DMS153 treated with DMSO at 0.1 percent for 48 hours (cell line): Measurements from ENCODE around the gene RBCK1.

Source experiments
- DNase-seq: peaks from one replicate; lab custom pipeline; 2025; ENCODE audit not compliant: unreplicated experiment; lab: John Stamatoyannopoulos, UW

Gene RBCK1

DNA sequence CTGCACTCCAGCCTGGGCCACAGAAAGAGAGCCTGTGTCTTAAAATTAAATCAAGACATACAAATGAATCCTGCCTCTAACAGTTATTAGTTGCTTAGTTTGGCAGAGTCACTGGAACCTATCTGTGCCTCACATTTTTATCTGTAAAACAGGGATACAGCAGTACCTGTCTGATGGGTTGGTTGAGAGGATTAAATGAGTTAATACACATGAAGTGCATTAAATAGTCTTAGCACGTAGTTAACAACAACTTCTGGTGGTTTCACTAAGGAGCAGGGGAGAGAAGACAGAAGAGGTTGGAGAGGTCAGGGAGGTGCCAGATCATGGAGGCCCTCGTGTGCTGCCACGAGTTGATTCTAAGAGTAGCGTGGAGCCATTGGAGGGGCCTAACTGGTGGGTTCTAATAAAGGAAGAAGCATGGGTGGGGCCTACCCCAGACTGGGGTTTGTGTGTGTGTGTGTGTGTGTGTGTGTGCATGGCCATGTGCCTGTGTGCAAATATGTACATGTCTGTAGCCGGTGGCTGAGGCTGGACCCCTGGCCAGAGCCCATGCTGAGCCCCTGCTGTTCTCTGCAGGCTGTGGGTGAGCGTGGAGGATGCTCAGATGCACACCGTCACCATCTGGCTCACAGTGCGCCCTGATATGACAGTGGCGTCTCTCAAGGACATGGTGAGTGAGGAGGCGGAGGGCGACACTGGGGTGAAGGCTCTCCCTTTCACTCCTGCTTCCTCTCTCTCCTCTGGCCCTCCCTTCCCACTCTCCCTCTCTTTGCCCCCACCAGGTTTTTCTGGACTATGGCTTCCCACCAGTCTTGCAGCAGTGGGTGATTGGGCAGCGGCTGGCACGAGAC is 9.1 kb downstream of the RBCK1 start:
- DNase-seq = no peak

DNA sequence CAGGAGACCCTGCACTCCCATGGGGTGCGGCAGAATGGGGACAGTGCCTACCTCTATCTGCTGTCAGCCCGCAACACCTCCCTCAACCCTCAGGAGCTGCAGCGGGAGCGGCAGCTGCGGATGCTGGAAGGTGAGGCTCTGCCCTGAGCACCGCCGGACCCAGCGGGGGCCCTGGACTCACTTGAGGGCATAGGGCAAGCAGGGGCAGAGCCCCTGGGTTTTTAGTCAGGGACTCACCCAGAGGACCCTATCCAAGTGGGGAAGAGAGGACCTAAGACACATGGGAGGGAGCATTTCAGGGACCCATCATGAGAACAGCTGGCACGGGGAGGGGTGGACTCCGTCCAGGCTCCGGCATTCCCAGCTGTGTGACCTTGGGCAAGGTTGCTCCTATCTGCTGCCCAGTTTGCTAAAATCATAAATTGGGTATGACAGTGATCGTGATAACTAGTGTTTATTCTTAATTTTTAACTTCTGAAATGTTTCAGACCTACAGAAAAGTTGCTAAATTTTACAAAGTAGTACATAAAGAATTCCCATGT is 9.8 kb downstream of the RBCK1 start:
- no peak for DNase-seq

DNA sequence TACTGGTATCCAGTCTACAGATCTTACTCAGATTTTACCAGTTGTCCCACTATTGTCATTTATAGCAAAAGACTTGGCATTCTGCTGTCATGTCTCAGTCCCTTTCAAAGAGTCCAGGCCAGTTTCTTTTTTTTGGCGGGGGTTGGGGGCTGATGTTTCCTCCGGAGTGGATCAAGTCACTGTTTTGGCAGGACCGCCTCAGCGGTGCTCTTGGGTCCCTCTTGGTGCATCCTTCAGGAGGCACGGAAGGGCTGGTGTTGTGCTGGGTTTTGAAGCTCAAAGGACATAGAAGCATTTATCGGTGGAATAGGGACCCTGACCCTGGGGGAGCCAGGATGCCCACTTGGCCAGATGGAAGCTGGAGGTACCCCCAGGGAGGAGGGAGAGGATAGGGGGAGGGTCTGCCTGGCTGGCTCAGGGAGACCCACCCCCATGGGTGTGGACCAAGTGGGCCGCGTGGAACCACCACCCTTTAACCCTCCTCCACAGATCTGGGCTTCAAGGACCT is 10.8 kb downstream of the RBCK1 start:
- DNase-seq = no peak

DNA sequence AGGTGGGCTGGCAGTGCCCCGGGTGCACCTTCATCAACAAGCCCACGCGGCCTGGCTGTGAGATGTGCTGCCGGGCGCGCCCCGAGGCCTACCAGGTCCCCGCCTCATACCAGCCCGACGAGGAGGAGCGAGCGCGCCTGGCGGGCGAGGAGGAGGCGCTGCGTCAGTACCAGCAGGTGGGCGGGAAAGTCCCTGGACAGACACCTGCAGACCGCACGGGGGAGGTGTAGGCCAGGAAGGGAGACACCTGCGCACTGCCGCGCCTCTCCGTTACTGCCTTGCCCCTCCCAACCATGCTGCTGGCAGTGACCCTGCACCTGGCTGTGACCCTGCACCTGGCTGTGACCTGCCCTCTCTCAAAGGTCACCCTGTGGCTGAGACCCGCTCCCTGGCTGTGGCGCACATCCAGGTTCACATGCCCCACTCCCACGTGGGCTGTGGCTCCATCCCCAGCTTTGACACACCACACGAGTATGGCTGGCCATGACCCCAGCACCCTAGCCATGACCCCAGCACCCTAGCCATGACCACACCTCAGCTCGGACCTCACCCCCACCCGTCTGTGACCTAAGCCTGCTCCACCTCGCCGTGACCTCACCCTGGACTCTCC is 11.6 kb downstream of the RBCK1 start:
- DNase-seq = peak; percentile 95

DNA sequence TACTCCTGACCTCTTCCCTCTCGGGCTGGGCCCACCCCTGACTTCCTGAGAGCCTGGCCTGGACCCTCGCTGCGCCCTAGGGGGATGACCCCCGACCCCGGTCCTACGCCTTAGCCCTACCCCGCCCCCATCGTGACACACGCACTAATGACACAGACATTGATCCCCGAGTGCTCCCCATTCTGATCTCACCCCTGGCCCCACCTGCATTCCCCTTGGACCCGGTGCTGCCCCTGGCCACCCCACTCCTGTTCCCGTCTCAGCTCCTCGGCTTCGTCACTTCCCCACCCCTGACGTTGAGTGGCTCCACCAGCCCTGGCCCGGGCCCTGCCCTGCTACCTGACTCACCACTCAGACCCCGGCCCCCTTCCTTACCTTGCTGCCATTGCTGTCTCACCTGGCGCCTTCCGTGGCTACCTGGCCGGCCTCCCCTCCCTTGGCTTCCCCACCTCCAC is 12.1 kb downstream of the RBCK1 start:
- peak; percentile 61 for DNase-seq

DNA sequence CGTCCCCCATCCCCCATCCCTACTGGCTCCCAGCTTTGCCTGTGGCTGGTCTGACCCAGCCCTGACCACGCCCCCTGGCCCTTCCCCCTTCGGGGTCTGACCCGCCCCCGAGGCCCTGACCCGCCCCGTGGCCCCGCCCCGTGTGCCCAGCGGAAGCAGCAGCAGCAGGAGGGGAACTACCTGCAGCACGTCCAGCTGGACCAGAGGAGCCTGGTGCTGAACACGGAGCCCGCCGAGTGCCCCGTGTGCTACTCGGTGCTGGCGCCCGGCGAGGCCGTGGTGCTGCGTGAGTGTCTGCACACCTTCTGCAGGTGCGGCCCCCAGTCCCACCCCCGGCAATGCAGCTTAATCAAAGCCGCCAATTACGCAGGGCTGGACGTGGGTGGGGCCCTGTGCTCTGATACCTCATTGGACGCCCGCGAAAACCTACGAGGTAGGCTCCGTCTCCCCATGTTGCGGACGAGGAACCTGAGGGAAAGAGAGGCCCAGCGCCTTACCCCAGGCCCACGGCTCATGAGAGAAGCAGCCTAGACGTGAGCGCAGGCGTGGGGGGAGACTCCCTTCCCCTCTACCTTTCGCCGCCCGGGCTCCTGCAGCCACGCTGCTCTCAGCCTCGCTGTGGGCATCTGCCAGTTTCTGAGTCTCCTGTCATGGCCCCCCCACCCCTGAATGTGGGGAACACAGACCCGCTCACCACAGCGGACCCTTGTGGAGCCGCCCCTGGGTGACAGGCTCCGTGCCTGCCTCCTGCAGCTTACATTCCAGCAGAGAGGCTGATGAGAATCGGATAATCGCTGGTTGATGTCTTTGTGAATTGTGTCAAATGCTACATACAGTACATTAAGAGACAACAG is 12.8 kb downstream of the RBCK1 start:
- DNase-seq = peak; percentile 82

DNA sequence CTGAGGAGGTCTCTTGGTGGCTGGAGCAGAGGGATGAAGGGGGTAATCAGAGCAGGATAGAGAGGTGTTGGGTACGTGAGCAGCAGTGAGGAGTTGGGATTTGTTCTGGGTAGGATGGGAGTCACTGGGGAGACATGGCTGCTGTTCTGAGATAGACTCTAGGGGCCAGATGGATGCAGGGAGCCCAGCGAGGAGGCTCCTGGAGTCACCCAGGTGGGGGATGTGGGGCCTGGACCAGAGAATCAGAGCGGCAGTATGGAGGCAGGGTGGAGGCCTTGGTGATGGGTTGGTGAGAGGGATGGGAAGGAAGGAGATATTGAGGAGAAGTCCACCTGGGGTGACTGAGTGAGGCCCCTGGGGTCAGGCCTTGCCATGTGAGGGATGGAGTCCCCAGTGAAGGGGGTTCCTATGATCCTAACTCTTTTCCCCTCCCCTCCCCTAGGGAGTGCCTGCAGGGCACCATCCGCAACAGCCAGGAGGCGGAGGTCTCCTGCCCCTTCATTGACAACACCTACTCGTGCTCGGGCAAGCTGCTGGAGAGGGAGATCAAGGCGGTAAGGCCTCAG is 13.7 kb downstream of the RBCK1 start:
- DNase-seq = no peak

DNA sequence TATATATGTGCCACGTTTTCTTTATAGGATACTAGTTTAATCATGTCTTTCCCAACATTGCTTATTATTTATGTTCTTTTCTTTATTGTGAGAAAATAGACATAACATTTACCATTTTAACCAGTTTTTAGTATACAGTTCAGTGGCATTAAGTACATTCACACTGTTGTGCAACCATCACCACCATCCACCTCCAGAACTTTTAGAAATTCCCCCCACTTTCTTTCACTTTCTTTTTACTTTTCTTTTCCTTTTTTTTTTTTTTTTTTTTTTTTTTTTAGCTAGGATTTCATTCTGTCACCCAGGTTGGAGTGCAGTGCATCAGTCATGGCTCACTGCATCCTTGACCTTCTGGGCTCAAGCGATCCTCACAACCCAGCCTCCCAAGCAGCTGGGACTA is 18.5 kb downstream of the RBCK1 start:
- DNase-seq = no peak

DNA sequence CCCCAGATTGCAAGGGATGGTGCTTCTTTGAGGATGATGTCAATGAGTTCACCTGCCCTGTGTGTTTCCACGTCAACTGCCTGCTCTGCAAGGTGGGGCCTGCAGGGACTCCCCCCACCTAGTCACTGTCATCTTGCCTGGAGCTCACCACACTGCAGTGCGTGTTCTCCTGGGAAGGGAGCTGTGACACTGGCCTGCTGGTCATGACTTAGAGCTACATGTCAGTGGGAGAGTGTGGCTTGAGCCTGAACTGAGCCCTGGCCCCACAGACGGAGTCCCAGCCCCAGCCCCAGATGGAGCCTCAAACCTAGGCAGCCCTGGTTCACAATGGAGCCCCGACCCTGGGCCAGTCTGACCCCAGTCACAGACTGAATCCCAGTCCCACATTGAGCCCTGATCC is 19.3 kb downstream of the RBCK1 start:
- no peak for DNase-seq

DNA sequence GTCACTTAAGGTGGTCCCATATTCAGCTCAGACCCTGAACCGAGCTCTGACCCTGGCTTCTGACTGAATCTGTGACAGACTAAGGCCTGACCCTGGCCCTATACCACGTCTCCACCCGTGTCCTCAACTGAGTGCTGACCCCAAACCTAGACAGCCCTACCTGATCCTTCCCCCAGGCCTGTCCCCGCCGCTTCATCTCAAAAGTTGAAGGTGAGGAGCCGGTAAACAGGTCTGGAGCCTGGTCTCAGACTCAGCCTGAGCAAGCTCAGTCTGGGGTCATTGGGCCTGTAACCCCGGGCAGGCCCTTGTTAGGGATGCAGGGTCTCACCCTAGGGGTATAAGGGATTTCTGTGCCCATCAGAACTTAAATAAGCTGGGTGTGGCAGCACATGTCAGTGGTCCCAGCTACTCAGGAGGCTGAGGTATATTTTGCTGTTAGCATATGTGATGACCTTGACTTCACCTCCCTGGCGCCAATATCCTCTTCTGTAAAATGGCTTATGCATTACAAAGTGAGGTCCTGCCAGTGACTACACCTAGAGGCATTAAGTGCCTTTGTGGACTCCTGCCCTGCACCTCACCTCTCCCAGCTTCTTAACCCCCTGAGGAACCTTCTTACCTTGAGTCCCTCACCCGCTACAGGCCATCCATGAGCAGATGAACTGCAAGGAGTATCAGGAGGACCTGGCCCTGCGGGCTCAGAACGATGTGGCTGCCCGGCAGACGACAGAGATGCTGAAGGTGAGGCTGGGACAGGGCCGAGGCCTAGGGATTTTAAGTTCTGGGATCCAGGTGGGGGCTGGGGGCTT is 20.0 kb downstream of the RBCK1 start:
- no peak for DNase-seq

DNA sequence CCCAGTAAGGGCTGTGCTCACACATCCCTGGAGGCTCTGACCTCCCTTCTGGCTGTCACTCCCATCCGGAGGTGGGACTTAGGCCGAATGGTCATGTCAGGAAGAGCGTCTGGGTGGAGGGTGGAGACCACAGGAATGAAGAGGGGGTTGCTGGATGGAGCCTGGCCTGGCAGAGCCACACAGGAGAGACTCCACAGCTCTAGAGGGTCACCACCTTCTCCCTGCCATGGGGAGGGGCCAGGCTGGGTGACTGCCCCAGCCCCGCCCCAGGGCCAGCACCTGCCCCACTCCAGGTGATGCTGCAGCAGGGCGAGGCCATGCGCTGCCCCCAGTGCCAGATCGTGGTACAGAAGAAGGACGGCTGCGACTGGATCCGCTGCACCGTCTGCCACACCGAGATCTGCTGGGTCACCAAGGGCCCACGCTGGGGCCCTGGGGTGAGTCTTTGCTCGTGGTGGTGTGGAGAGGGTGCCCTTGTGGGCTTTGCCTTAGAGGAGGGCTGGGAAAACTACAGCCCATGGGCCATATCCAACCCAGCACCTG is 20.6 kb downstream of the RBCK1 start:
- DNase-seq = no peak

DNA sequence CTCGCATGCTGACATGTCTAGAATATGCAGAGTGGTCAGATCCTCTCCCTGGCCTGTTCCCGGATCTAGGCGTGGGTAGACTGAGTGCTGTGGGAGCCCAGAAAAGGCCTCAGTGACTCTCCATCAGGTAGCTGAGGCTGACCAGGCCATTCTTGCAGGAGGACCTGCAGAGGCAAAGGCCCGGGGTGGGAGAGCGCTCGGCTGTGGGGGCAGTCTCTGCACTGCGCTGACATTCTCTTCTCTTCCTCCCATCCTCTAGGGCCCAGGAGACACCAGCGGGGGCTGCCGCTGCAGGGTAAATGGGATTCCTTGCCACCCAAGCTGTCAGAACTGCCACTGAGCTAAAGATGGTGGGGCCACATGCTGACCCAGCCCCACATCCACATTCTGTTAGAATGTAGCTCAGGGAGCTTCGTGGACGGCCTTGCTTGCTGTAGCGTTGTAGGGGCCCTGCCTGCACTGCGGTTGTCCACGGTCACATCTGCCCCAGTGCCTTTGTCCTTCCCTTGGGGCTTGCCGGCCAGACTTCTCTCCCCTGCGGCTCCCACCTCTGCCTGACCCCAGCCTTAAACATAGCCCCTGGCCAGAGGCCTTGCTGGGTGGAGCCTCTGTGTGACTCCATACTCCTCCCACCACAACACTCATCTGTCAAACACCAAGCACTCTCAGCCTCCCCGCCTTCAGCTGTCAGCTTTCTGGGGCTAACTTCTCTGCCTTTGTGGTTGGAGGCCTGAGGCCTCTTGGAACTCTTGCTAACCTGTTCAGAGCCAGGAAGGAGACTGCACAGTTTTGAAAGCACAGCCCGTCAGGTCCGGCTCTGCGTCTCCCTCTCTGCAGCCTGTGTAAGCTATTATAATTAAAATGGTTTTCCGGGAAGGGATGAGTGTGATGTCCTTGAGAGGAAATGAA is 22.2 kb downstream of the RBCK1 start:
- DNase-seq = no peak

DNA sequence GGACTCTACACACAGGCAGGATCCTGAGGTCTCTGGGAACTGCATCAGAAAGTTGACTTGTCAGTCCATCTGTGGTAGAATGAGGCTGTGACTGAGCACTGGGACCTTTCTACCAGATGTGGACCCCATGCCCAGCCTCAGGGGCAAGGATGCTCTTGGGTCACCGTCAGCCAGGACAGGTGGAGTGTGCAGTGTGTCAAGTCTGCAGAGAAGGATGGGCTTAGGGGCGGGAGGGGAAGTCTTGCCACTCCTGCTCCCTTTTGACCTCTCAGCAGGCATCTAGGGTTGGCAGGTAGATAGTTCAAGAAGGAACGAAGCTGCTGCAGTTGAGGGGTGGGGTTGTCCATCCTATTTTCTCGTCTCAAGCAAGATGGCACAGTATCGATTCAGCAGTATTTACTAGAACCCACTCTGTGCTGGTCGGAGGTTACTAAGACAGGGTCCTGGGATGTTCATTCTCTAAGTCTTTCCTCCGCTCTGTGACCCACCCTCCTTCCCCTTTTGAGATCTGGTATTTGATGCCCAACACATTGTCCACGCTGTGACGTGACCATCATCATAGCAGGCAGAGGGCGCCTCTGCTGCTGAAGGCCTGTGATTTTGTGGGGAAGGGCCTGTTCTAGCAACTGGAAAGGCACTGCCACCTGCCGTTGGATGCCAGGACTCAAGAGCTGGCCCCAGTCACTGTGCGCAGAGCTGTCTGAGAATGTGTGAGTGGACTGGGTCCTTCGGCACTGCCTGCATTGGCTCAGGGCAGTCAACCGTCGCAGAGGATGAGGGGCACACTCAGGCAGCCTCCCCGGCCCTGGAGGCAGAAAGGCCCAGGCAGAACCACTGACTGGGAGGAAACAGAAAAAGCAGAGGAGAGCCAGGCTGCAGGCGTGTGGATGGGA is 23.2 kb downstream of the RBCK1 start:
- DNase-seq = peak; percentile 29

DNA sequence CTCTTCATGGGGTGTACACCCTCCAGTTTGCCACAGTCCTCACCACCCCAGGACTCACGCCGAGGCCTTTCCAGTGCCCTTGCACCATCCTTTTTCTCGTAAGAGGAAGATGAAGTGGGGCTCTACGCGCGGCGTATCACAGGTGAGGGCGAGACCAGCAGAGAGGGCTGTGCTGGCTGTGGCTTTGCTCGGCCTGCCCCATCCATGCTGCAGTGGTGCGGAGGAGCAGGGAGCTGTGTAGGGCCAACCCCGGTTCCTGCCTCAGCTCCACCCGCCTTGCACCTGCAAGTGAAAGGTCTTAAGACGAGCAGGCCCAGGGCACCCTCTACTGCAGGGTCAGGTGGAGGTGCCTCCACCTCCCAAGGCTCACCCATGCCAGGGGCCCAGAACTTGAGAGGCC is 24.1 kb downstream of the RBCK1 start:
- no peak for DNase-seq

DNA sequence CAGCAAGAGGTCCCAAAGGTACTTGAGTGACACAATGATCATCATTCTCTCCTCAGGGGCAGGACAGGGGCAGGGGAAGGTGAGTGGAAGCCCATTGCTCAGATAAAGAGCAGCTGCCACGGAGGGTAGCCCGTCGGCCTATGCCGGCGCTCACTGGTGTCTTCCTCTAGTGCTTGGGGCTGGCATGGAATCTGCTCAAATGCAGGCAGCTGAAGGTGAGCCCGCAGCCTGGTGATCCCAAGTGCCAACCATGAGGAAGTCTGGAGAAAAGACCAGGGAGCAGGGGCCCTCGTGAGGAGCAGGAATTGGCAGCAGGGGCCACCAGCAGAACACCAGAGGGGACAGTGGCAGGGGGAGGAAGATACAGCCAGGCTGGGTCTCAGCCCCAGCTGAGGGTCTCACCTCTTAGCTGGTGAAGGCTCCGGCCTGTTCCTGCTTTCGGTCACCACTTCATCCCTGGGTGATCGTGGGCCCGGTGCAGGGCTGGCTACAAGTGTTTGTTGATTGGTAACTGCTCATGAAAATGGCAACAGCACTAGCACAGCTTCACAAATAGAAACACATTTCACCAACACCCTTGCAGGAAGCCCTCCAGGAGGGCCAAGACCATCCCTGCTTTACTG is 24.7 kb downstream of the RBCK1 start:
- DNase-seq = no peak

DNA sequence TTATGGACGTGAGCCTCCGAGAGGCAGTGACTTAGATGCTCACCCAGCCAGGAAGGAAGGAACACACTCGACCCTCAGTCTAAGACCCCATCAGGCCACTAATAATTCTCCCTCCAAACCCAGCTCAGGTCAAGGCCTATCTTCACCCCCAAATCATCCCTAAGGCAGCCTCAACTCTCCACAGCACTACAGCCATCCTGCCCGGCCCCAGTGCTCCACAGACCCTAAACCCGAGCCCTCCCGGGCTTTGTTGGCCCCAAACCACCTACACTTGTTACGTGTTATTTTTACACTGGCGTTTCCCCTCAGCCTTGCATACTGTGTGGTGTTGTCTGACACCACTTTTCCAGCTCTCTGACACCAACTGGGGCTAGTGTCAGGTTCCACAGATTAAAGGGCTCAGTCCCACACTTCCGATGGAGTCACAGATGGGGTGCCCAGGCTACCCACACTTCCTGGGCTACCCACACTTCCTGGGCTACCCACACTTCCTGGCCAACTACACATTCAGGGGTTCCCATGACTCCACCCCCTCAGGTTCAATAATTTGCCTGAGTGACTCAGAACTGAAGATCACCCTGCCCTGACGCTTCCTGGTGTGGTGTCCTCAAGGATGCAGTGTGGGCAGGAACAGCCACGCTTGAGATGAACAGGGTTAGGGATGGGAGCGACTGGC is 25.3 kb downstream of the RBCK1 start:
- DNase-seq = no peak

DNA sequence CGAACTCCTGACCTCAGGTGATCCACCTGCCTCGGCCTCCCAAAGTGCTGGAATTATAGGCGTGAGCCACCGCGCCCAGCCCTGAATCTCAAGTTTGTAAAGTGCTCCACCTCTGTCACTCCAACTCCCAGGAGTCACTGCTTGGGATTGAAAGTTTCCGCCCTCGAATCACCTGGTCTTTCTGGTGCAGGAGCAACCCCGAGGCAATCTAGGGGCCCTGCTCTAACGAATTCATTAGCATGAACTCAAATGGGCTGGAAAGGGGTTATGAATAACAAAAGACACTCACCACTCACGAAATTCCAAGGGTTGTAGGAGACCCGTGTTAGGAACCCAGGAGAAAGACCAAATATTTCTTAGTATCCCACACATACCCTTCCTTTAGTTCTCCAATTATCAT is 26.1 kb downstream of the RBCK1 start:
- DNase-seq = no peak
